Stimulated activated CD4-positive, alpha-beta T cell treated with anti-CD3 and anti-CD28 coated beads, Interleukin-2, amount 100 ng/mL, for 24 hours (primary cell): ENCODE results near the gene TTF2.

ENCODE experiments used
- DNase-seq, 2 donors: peaks; one replicate each; pipeline ENCODE4 v3.0.0-alpha.2; 2020

Gene TTF2

GRCh38 chr1:117059678-117060440, at the start of gene TTF2:
TTF2 (plus strand) TSS chr1:117060326; CDS start chr1:117060347, 21 bp downstream.
- peak; percentile 93 to 95 for DNase-seq

GRCh38 chr1:117011334-117011733, 48.8 kb upstream of the TTF2 start:
- DNase-seq = no peak

DNA sequence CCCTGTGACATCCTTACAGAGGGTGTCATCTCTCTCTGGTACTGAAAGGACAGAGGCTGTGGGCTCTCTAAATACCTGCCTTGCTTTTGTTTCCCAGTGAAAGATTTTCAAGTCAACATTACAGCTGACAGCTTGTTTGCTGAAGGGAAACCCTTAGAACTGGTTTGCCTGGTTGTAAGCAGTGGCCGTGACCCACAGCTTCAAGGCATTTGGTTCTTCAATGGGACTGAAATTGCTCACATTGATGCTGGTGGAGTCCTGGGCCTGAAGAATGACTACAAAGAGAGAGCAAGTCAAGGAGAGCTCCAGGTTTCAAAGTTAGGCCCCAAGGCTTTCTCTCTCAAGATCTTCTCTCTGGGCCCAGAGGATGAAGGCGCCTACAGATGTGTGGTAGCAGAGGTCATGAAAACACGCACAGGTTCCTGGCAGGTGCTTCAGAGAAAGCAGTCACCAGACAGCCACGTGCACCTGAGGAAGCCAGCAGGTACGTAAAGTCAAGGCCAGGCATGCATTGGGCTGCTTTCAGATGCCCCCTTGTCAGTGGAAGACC, 46.7 kb upstream of the TTF2 start:
- no peak for DNase-seq

GRCh38 chr1:117014209-117014608, 45.9 kb upstream of the TTF2 start:
- DNase-seq = peak; percentile 16 to 25

- no peak for DNase-seq
Measured at GRCh38 chr1:117015724-117016123, 44.4 kb upstream of the TTF2 start.

DNA sequence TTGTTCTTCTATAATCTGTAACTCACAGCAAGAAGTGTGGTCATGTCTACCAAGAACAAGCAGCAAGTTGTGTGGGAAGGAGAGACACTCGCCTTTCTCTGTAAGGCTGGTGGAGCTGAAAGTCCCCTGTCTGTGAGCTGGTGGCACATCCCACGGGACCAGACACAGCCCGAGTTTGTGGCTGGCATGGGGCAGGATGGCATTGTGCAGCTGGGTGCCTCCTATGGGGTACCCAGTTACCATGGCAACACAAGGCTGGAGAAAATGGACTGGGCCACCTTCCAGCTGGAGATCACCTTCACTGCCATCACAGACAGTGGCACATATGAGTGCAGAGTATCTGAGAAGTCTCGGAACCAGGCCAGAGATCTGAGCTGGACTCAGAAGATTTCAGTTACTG, 43.1 kb upstream of the TTF2 start:
- peak in 1 of 2 donors; percentile 20 for DNase-seq

DNA sequence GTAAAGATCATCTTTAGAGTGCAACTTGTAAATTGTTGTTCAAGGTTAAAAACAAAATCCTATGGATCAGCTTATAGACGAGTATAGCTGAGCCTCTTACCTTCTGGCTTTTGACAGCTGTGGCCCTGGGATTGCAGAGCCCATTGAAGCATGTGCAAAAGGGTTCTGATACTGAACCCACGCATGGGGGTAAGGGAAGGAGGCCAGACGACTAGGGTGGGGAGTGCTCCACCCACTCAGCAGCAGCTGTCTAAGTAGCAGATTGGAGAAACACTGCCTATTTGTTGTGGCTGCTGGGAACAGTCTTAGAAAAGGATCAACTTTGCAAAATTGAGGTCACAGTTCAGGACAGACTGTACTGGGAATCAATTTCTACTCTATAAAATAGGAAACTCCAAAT, 42.5 kb upstream of the TTF2 start:
- no peak for DNase-seq

GRCh38 chr1:117020526-117021156, 39.5 kb upstream of the TTF2 start:
- no peak for DNase-seq

- DNase-seq = no peak
Measured at GRCh38 chr1:117022114-117022513, 38.0 kb upstream of the TTF2 start.

GRCh38 chr1:117025568-117025967, 34.6 kb upstream of the TTF2 start:
- DNase-seq = no peak

DNA sequence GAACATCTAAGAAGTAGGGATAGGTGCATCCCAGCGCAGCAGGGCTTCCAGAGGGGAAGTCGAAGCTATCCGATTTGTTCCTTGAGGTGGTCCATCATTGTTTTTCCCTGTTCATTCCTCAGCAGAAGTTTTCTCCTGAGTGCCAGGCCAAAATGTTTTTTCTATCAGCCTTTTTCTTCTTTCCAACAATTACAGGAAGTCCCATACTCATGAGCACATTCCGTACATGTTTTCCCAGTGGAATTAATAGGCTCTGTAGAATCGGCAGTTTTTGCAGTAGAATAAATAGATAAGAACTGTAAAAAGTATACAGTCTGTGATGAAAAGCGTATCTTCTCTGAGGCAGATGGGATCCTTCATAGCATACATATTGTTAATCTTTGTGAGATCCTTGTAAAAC, 33.8 kb upstream of the TTF2 start:
- DNase-seq = no peak

GRCh38 chr1:117029685-117030084, 30.4 kb upstream of the TTF2 start:
- DNase-seq = no peak

- no peak for DNase-seq
Measured at GRCh38 chr1:117030271-117030877, 29.8 kb upstream of the TTF2 start.

DNA sequence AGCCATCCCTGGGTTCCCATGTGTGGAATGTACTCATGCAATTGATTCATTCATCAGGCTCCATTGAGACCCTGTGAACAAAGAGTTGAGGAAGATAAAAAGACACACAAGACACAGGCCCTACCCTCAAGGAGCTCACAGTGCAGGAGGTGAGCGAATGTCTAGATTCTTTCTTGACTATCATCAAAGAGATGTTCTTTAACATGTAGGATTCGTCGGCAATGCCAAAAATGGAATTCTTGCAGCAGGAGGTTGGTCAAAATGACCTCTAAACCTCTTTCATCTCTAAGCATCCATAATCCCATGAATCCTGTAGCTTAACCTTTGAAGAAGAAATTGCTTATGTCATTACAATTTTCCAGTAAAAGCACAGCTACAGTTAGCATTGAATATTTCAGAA, 27.9 kb upstream of the TTF2 start:
- DNase-seq = no peak

DNA sequence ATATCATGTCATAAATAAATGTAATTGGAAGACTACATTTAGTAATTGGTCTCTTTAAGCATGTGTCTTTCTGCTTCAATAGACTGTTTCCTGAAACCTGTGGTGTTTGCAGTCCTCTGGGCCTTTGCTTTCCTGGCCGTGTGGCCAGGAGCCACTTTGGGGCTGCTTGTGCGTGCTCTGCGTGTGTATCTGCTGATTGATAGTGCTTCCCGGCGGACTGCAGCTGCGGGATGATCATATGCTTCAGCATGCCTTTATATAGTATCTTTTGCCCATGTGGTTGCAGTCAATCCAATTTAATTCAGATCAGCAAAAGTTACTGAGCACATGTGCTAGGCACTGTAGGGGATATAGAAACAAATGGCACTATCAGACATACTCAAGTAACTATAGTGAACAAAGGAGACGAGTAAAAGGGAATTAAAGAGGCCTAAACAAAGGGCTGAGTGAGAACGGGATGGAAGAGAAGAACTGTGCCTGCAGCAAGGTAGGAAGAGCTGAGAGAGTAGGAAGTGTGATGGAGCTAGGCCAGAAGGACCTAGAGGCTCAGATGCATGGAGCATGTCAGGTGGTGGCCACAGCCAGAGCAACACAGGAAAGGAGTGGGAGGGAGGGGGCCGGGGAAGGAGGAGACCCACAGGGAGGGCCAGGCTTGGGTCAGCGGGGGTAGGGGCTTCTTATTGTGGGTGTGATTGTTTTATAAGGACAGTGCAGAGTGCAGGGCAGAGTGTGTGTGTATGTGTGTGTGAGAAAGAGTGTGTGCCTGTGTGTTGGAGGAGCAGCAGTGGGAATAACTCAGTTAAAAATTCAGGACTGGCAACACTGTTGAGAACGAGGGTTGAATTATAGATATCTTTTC, 27.2 kb upstream of the TTF2 start:
- no peak for DNase-seq

DNA sequence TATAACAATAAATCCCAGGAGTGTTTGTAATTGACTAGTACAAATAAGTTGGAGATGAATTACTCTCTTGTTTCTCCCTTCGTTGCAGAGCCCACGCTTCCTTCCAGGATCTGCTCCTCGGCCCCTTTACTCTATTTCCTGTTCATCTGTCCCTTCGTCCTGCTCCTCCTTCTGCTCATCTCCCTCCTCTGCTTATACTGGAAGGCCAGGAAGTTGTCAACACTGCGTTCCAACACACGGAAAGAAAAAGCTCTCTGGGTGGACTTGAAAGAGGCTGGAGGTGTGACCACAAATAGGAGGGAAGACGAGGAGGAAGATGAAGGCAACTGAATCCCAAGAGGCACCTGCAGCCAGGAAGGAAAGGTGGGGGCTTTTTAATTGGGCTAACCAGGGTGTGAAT, 26.4 kb upstream of the TTF2 start:
- no peak for DNase-seq

GRCh38 chr1:117034791-117035290, 25.3 kb upstream of the TTF2 start:
- DNase-seq = no peak

DNA sequence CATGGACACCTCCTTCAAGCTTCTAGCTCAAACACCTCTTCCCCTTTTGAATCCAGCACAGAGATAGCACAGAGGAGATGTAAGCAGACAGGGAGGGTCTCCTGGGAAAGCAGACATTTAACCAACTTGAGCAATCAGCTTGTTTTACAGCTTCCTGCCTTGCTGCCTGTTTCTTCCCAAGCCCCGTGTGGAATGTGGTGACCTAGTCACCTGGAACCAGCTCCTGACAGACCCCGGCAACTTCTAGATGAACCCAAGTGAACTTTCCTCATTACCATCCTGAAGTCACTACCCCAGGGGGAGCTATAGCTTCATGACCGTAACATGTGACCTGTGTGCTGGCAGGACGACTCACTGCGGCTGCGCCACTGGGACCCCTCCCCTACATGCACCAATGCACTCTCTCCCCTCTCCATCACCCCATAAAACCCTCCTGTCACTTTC, 24.1 kb upstream of the TTF2 start:
- DNase-seq = no peak

GRCh38 chr1:117037802-117038201, 22.3 kb upstream of the TTF2 start:
- no peak for DNase-seq

DNA sequence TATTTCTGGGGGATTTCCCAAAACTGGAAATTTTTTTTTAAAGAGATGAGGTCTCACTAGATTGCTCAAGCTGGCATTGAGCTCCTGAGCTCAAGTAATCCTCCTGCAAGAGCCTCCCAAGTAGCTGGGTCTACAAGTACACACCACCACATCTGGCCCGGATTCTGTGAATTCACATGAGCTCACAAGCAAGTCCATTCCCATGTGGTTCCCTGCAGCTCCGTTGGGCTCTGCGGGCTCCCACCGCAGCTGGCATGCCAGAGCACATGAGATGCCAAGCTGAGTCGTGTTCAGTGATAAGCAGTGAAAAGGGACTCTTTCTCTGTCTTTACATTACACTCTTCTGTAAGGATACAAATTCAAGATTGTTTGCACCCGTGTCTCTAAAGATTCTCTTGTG, 21.9 kb upstream of the TTF2 start:
- DNase-seq = no peak

DNA sequence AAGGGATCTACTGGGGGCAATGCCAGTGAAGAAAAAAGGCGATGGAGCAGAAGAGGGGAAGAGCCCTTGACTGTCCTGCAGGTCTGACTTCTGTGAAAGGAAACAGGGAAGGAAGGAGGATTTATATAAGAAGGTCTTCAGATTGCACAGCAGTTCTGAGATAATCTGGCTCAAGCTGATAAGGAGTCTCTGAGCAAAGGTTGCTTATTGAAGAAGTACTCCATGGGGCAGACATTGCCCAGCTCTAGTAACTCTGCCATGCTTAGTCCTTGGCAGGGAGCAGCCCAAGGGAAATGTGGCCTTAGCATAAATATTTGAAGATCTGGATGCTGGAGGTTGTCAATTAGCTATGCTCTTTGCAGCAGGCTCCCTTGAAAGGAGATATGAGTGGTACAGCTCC, 15.9 kb upstream of the TTF2 start:
- no peak for DNase-seq

DNA sequence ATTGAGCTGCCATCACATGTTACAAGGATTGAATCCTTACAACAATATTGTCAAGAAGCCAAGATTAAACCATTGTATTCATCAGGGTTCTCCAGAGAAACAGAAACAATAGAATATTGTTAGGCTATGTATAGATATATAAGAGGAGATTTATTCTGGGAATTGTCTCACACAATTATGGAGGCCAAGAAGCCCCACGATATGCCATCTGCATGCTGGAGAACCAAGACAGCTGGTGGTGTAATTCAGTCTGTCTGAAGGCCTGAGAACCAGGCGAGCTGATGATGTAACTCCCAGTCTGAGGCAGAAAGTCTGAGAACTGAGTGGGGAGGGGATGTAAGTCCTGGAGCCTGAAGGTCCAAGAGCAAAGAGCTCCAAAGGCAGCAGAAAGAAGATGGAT, 14.5 kb upstream of the TTF2 start:
- no peak for DNase-seq

- DNase-seq = no peak
Measured at GRCh38 chr1:117046781-117047180, 13.3 kb upstream of the TTF2 start.
